ENCODE data around the gene ADAMTS20.
"Not testable (repeated sequence)": the region's sequence is repeated elsewhere in the genome, so short reads cannot be mapped to it uniquely, and the experiment has no call there.

ADAMTS20 gene, protein sequence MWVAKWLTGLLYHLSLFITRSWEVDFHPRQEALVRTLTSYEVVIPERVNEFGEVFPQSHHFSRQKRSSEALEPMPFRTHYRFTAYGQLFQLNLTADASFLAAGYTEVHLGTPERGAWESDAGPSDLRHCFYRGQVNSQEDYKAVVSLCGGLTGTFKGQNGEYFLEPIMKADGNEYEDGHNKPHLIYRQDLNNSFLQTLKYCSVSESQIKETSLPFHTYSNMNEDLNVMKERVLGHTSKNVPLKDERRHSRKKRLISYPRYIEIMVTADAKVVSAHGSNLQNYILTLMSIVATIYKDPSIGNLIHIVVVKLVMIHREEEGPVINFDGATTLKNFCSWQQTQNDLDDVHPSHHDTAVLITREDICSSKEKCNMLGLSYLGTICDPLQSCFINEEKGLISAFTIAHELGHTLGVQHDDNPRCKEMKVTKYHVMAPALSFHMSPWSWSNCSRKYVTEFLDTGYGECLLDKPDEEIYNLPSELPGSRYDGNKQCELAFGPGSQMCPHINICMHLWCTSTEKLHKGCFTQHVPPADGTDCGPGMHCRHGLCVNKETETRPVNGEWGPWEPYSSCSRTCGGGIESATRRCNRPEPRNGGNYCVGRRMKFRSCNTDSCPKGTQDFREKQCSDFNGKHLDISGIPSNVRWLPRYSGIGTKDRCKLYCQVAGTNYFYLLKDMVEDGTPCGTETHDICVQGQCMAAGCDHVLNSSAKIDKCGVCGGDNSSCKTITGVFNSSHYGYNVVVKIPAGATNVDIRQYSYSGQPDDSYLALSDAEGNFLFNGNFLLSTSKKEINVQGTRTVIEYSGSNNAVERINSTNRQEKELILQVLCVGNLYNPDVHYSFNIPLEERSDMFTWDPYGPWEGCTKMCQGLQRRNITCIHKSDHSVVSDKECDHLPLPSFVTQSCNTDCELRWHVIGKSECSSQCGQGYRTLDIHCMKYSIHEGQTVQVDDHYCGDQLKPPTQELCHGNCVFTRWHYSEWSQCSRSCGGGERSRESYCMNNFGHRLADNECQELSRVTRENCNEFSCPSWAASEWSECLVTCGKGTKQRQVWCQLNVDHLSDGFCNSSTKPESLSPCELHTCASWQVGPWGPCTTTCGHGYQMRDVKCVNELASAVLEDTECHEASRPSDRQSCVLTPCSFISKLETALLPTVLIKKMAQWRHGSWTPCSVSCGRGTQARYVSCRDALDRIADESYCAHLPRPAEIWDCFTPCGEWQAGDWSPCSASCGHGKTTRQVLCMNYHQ (N-terminal part only)

DNA sequence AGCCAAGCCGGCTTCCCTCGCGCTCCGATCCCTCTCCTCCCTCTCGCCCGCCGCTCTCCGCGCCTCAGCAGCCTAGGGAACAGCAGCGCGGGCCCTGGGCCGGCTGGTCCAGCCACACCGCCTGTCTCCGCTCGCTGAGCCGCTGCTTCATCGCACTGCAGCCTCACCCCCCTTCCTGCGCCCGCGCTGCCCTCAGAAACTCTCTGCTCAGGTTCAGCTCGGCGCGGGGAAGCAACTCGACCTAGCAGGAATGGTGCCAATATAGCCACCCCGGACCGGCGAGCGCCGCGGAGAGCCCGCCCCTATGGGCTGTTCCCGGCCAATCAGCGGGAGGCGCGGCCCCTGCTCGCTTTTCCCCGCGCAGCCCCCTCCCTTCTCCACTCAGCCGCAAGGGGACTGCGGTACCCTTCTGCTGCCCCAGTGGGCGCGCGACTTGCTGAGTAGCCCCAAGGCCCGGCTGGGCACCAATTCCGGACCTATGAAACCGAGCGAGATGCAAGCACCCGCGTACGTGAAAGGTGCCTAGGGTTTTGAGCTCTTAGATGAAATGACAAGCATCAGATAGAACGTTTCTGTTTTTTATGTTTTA is at the start of gene ADAMTS20:
ADAMTS20 (minus strand) TSS at position 233 of the 589 bp plus-strand sequence. CDS start 282 bp downstream, outside the sequence.
- DNase-seq: no peak

DNA sequence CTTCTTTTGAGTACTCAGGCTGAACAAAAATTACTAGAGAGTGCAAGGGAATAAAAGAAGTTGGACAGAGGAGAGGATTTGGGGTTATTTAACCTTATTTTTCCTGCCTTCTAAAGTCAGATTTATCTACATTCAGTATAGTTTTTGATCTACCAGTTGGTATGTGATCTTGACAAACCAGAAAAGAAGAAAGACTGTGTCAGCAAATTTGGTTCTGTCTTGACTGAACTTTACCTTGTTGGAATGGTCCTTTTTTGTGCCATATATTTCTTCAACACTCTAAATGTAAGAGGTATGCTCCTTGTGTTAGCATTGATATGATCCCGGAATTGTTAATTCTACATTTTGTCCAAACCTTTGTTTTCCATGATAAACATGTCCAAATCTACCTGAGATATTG is 47.7 kb upstream of the ADAMTS20 start:
- DNase-seq: no peak

DNA sequence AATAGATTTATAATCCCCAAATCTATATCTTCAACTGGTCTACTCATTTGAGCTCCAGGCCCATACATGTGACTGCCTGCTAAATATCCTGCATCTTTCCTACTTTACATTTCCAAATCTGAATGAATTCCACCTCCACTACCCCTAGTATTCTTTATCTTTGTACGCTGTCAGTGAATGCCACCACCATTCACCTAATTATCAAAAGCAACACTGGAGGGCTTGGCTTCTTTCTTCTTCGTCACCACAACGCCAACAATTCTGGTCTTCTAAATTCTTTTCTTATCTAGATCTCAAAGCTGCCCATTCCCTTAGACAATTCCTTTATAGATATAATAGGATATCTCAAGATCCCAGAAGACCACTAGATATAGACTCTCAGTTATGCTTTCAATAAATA is 47.1 kb upstream of the ADAMTS20 start:
- DNase-seq: no peak

DNA sequence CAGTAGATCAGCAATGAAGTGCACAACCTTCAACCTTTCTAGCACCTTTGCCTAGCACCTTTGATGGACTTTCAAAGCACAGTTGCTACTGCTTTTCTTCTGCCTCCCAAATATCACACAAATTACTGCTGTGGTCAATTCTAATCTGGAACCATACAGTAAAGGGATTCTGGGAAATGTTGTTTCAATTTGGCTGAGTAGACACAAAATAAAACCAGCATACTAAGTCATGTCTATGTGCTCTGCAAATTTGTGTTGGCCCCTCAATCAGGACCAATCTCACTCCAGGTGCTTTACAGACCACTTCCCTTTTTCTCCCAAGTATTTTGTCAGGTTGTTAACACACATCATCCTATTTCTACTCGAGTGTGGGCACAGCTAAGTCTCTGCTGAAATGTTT is 38.3 kb upstream of the ADAMTS20 start:
- no peak for DNase-seq

DNA sequence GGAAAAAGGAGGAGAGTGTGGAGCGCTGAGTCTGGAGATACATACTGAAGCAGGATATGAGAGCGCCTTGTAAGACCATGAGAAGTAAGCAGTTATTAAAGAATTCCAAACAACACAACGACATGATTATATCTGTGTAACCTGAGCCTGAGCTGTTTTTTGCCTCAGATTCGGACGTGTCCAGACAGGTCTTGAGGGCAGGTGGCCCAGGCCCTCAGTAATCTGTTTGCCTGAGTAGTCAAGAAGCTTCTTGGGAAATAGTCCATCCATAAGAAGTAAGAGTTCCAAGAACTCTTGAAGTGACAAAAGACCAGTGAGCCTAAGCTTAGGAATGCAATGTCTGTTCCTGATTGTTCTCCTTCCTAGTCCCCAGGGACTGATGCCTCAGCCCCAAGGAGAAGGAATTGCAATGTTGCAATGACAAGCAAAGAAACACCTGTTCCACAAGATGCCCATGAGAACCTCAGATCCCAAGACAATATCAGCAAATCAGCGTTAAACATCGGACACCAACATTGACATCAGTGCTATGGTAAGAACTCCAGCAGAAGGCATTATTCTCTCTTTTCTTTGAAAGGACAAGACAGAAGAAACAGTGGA is 34.7 kb upstream of the ADAMTS20 start:
- no peak for DNase-seq

DNA sequence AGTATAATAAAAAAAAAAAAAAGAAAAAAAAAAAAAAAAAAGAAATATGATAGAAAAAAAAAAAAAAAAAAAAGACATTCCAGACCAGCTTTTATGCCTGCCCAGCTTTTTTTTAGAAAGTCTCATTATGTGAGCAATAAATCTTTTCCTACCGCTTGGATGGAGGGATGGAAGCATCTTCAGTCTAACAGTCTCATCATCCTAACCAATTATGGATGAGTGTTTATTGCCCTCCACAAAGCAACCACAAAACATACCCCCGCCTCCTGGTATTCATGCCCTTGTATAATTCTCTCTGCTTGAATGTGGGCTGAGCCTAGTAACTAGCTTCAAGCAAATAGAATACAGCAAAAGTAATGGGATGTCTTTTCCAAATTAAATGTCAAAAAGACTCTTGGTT is 33.7 kb upstream of the ADAMTS20 start:
- no peak for DNase-seq

DNA sequence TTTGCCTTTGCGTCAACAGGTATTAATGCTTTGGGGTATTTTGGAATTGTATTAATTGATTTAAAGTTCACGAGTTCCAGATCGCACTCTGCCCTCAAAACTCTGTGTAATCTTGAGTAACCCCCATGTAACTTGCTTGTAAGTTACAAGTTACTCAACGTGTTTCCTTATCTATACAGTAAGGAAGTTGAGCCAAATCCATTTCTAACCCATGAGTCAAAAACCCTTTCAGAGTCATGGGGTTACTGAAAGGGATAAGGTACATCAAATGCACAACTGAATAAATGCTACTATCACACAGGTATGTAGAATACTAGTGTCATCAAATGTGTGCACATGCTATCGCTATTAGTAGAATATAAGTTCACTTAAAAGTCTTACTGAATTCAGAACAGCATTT is 28.6 kb upstream of the ADAMTS20 start:
- DNase-seq: no peak

DNA sequence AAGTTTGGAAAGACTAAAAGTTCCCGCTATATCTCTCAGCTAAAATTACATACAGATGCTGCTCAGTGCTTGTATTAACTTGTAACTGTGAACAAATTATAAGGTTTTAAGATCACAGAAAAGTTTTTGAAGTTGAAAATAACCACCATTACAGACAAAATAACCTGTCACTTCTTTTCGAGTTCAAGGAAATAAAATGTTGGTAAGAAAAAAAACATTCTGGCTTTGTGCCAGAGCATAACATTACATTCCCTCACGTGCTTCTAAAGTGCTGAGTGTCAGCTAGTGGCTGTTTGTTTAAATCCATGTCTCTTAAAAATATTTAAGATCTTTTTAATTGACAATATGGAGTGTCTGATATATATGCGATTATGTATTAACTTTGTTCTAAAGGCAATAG is 27.2 kb upstream of the ADAMTS20 start:
- DNase-seq: no peak

DNA sequence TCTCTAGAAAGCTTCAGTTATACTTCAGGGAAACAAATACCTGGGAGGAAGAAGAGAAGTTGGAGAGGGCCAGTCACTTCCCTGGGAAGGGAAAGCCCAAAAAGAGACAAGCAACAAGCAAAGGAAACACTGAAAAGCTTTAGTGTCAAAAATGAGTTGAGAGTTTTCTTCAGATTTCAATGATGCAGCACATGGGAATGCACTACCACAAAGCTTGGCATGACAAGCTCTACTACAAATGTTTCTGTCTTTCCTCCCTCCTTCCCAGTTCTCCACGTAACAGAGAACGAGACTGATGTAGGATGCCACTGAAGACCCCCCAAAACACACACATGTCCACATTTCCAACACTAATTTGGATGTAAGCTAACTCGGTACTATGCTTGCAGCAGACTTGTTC is 26.8 kb upstream of the ADAMTS20 start:
- DNase-seq: no peak

DNA sequence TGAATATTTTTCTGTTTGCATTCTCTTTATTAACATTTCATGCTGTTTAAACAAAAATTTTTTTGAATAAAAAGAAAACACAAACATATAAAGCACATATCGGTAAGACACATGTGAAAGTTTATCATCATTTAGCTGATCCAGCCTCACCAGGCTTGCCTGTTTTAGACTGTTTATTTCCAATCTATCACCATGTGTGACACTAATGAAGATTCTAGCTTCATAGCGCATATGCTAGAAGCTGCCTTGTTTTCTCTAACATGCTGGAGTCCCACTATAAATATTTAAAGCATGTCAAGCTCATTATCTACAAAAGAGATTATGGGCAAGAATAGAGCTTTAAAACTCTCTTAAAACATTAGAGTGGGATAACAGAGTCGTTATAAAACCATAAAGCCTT is 25.4 kb upstream of the ADAMTS20 start:
- no peak for DNase-seq

DNA sequence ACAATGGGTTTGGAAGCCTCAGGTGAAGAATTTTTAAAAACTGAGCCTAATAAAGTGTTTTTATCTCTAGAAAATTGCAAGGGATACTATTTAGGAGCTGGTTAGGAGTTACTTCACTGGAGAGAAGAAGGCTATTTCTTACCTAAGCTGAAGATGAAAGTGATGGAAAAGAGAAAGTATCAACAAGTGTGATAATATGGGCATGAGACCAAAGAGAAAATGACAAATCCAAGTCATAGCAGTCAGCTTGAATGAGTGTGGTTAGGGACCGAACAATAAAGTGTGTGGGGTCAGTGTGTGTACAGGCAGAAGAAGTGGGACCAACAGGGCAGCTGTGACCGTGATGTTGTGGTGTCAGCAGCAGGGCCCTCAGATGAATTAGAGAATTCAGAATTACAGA is 24.2 kb upstream of the ADAMTS20 start:
- no peak for DNase-seq

DNA sequence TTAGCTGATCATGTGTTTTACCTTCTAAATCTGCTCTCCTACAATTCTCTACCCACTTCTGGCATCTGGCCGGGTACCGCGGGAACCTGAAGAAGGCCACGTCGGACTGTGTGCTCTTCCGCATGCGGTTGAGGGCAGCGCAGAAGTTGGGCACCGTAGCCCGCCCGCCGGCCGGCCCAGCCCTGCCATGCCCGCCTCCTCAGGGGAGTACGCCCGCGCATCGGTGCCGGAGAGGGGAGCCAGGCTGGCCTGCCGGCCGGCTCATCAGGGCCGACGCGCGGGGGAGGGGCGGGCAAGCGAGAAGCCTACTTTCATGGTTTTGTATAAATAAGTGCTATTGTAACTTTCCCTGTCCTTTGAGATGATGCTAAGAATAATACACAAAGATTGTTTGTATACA is 19.9 kb upstream of the ADAMTS20 start:
- DNase-seq: no peak

DNA sequence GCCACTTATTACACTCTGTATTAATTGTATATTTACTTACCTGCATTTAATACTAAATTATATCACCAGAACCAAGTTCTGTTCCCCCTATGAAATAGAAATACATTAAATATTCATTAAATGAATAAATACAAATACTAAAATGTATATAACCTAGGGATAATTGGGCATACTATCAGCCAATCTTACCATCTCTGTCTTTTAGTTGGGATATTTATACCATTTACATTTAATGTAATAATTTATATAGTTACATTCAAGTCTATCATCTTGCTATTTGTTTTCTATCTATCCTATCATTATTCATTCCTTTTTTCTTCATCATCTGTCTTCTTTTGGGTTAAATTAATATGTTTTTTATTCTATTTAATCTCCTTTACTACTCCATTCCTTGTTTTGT is 4.1 kb upstream of the ADAMTS20 start:
- no peak for DNase-seq

DNA sequence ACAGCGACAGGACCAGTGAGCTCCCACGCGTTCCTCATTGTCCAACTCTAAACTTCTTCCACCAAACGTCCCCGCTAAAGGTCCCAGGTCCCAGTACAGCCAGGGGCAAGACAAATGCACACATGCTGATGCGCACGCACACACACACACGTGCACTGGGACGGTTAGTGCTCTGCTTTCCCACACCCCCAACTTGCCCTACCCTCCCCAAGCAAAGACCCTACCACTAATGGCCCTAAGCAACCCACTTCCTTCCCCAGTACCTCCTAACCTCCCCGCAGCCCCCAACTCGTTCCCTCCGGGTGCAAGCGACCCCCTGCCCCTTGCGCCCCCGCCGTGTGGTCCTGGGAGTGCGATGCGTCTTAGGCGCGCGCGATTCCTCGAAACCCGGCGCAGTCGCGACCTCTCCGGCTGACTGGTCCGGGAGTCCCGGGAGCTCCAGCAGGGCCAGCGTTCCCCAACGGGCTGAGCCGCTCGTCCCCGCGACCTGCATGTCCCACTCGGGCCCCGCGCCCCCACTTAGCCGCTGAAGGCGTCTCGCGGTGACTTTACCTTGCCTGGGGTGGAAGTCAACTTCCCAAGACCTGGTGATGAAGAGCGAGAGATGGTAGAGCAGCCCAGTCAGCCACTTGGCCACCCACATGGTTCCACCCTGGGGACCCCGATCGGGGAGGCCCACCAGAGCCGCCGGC is 578 bp downstream of the ADAMTS20 start:
- no peak for DNase-seq

DNA sequence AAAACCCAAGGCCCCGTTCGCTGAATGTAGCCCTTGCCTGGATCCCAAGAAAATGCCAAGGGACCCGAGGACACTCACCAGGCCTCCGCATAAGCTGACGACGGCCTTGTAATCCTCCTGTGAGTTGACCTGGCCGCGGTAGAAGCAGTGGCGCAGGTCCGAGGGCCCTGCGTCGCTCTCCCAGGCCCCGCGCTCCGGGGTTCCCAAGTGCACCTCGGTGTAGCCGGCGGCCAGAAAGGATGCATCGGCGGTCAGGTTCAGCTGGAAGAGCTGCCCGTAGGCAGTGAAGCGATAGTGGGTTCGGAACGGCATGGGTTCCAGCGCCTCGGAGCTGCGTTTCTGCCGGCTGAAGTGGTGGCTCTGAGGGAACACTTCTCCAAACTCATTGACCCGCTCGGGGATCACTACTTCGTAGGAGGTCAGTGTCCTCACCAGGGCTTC is 1.2 kb downstream of the ADAMTS20 start:
- no peak for DNase-seq

DNA sequence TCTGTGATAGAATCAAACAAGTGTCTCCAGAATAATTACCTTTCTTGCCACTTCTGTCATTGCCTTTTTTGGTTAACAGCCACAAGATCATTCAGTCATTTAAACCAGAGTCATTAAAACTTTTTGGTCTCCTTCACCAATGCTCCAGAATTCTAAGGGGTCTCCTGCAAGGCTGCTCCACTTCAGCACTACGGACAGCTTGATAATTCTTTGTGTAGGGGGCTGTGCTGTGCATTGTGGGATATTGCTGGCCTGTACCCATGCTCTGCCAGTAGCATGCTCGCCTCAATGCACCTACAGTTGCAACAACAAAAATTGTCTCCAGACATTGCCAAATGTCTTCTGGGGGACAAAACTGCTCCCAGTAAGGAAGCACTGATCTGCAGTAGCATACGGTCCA is 7.3 kb downstream of the ADAMTS20 start:
- no peak for DNase-seq

DNA sequence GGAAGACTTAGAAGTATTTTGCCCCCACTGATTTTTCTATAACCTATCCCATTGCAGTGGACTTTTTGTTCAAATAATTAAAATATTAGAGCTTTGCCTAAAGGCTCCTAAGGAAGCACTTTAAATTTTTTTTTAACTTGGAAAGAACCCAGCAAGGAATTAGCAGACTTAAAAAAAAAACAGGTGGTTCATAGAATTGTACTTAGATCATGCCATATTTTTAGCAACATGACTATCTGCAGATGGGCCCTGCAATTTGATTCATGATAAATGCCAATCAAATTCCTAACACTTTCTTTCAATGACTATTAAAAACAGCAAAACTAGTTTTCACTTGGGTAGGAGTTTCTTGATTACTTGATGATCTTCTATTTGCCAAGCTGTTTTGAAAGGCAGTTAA is 11.5 kb downstream of the ADAMTS20 start:
- no peak for DNase-seq

DNA sequence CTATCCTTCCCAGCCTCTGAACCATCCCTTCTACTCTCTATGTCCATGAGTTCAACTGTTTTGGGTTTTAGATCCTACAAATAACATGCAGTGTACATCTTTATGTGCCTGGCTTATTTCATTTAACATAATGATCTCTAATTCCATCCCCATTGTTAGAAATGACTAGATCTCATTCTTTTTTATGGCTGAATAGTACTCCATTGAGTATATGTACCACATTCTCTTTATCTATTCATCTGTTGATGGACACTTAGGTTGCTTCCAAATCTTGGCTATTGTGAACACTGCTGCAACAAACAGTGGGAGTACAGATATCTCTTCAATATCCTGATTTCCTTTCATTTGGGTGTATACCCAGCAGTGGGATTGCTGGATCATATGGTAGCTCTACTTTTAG is 14.3 kb downstream of the ADAMTS20 start:
- DNase-seq: not testable (repeated sequence)

DNA sequence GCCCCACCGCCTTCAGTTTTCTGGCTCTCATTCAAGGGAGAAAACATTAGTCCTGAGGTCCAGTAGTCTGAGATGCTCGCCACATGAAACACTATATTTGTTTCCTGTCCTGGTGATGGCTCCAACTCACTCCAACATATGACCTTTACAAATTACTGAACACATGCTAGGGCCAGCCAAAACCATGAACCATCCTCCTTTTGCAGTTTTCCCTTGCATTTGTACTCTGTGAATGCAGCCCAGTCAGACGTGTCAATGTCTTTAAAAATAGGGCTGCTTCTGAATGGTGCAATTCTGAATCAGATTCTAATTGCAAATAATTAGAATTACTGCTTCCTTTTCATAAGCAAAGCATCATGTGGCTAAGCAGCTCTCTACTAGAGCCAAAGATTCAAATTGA is 36.0 kb downstream of the ADAMTS20 start:
- no peak for DNase-seq

DNA sequence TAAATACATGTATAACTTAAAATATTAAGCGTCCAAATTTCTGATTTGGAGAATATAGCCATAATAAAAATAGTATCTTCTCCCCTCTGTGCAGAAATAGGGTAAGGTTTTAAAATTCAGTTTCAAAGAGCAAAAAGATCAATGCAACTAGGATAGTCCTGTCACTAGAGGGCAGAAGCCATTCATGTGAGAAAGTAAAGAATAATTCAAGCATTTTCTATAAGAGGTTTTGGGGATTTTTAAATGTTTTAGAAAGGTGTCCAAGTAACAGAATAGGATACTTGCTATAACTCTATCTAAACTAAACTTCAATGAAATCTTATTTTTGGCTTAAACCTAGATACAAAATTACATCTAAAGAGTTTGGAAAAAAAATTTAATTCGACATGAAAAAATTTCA is 50.3 kb downstream of the ADAMTS20 start:
- no peak for DNase-seq

DNA sequence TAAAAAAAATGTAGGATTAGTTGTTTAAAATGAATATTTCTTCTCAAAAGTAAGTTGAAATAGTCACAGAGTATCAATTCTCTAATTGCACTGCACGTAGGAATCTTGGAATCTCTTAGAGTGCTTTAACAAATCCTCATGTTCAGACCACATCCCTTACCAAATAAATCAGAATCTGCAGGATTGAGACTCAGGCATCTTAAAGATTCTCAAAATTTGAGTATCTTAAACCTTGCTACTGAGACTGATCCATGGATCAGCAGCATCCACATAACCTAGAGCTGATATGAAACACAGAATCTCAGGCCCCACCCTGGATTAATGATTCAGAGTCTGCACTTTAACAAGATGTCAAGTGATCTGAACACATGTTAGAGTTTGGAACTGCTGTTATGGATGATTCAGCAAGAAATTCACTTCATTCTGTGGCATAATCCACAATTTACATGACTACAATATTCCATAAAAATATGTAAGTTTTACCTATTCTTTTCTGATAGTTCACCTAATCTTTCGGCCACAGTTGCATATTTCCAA is 58.7 kb downstream of the ADAMTS20 start:
- no peak for DNase-seq

Data from activated effector memory CD4-positive, alpha-beta T cell treated with Interleukin-2 at 50 U/mL for 16 hours (primary cell).